Fibroblast of pulmonary artery (primary cell): ENCODE measurements around the gene ABR.

ENCODE experiments used
- DNase-seq: peaks from one replicate; pipeline ENCODE4 v3.0.0-alpha.2; 2010; ENCODE audit warnings: low read depth
- H3K4me3 ChIP-seq: replicated peaks from 2 replicates; pipeline ENCODE4 v1.5.1; 2011; ENCODE audit warnings: low read depth, mild to moderate bottlenecking, control low read depth, low read length, moderate library complexity
- TF ChIP-seq, protein P1 (sequence below): IDR thresholded peaks from 2 replicates; pipeline ENCODE4 v1.5.1; 2011; ENCODE audit warnings: mild to moderate bottlenecking, control low read depth, low read length, inconsistent platforms; ENCODE audit errors: missing control alignments

The ABR gene

DNA sequence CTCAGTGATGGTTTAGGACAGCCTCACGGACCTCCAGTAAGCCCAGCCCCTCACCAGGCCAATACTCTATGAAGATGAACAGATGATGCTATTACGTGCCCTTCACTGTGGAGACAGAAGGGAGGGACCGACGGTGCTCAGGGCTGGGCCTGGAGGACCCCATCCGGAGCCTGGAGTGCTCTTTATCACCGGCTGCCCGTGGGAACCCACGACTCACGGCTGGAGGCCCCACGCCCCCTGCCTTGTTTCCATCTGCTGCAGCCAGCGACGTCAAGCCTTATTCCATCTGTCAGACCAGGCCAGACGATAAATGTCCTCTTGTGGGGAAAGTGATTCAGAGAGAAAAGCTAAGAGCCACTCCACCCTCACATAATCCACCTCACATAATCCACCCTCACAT lies 186.8 kb downstream of the ABR start:
- H3K4me3 ChIP-seq: no peak overlapping the region
- TF ChIP-seq, protein P1, sequence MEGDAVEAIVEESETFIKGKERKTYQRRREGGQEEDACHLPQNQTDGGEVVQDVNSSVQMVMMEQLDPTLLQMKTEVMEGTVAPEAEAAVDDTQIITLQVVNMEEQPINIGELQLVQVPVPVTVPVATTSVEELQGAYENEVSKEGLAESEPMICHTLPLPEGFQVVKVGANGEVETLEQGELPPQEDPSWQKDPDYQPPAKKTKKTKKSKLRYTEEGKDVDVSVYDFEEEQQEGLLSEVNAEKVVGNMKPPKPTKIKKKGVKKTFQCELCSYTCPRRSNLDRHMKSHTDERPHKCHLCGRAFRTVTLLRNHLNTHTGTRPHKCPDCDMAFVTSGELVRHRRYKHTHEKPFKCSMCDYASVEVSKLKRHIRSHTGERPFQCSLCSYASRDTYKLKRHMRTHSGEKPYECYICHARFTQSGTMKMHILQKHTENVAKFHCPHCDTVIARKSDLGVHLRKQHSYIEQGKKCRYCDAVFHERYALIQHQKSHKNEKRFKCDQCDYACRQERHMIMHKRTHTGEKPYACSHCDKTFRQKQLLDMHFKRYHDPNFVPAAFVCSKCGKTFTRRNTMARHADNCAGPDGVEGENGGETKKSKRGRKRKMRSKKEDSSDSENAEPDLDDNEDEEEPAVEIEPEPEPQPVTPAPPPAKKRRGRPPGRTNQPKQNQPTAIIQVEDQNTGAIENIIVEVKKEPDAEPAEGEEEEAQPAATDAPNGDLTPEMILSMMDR: no peak
- DNase-seq: no peak

DNA sequence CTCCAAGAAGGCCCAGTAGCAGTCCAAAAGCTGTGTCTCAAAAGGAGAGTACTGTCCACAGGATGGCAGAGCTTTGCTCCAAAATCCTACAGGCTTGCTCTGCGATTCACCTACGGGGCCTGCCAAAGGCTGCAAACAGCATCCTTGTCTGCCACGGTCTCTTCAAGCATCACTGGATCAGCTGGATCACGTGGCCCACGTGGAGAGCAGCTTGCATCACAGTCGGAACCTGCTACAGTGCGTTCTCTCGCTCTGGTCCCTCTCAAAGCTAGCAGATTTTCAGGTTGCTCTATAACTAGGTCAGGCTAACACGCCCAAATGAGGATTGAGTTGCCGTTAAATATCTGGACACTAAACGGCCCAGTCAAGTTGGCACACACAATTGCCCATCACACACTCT lies 191.2 kb downstream of the ABR start:
- H3K4me3 ChIP-seq: no peak overlapping the region
- TF ChIP-seq, protein P1: no peak

DNA sequence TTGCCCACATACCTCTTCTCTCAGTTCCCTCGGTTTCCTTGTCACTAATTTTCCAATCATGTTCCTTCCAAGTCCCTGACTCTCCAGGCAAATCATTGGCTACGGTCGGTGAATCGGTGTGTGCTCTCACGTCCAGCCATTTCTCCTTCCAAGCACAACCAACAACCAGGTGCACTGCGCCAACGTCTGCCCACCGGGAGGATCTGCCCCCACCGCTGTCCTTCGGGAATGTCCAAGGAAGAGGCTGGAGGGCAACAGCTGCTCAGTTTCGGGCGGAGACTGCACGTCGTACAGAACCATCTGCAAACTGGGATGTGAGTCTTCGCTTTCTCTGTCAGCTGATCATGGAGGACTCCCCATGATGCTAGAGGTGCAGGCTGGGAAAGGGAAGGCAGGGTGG lies 191.8 kb downstream of the ABR start:
- no peak for DNase-seq
- no peak overlapping the region for H3K4me3 ChIP-seq

More for the DNA sequence above, 191.2 kb downstream of the ABR start:
- DNase-seq: no peak

DNA sequence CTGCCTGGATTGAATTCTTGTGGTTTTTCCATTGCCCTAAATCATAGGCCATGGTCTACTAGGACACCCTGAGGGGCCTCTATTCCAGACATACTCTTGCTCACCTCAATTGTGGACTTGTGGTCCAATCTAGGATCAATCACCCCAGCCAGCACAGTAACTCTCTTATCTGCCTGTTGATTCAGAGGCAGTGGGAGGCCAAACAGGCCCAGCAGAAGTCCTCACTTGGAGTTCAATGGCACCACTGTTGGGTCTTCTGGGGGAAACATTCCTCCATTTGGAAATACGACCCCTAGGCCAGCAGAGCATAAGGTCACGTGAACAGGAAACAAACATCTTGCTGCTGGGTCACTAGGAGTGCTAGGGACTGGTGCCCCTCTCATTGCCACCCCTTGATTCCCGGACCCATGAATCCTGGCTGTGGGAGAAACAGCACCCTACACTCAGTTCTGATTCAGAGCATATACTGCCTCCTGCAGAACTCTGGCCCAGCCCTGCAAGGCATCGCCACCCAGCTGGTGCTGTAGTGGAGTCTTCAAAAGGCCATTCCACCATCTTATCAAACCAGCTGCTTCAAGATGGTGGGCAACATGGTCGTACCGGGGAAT lies 193.4 kb downstream of the ABR start:
- H3K4me3 ChIP-seq: no peak overlapping the region
- TF ChIP-seq, protein P1: no peak
- DNase-seq: no peak

More for the DNA sequence above, 191.8 kb downstream of the ABR start:
- TF ChIP-seq, protein P1: no peak

DNA sequence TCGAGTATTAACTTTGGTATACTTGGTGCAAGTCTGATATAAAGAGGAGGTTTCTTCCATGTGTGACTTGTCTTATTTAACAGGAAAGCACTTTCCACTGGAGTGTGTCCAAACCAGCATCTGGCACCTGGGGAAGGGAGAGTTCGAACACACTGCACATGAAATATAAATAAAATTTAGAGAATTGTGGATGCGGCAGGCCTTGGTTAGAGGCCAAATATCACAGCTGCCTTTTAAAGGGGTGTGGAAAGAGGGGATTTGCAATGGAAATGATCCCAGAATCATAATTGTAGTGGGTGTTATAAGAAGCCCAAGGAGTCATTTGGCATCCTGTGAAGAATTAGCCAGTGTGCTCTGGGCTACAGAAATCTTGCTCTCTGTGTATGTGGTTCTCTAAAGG lies 195.9 kb downstream of the ABR start:
- H3K4me3 ChIP-seq: no peak overlapping the region
- TF ChIP-seq, protein P1: no peak
- DNase-seq: no peak

DNA sequence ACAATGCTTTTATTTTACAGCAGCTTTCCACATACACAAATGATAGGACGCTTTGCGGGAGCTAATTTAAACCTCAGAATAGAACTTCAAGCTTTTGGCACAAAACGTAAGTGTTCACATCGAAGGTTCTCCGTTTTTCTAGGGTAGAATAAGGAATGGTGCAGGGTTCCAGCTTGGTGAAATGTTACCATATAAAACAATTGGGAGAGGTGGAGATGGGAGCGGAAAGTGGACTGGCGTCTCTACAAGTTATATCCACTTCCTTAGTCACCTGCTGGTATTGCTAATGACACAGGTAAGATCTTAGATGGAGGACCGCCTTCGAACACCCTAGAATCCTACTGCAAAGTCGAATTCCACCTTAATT lies 198.5 kb downstream of the ABR start:
- no peak overlapping the region for H3K4me3 ChIP-seq
- DNase-seq: no peak
- TF ChIP-seq, protein P1: no peak
